A549 treated with dexamethasone at 1 μM for 4 hours (cell line): ENCODE measurements around the gene MRPL18. TPM values are rescaled to one million over a fixed set of nuclear protein-coding genes. Genes with fewer than 3 reads are reported as not detected.

Experiments
- total RNA-seq: library from RNA; stranded (reverse); fragments of 200-300 nt; extraction: Qiagen RNA extraction; gene quantifications from 5 replicates; pipeline ENCODE4 v1.2.3, GENCODE V29; 2022

The MRPL18 gene
- total RNA-seq, result 74.6 to 102 TPM (median 93.0 TPM) in 5 replicates

GRCh38 chr6:159790149-159790955 is at the start of gene MRPL18:
Gene MRPL18, plus strand, starts transcription at chr6:159790467. Its CDS starts 121 bp downstream, at chr6:159790588.

GRCh38 chr6:159761873-159762680 is 28.2 kb upstream of the MRPL18 start, which contains the start of gene ACAT2:
Gene ACAT2, plus strand, starts transcription at chr6:159762045. Its CDS starts 43 bp downstream, at chr6:159762088.

GRCh38 chr6:159789377-159790148 is 704 bp upstream of the MRPL18 start, which contains the start of gene TCP1:
Gene TCP1, minus strand, starts transcription at chr6:159789602. Its CDS starts 134 bp downstream, at chr6:159789468.

GRCh38 chr6:159800141-159800865 is 10.0 kb downstream of the MRPL18 start, which contains the start of gene PNLDC1:
Gene PNLDC1, plus strand, starts transcription at chr6:159800276. Its CDS starts 32 bp downstream, at chr6:159800308.

Other genes with a start within 250 kb of the MRPL18 start
- 179 to 209 TPM (median 184 TPM) in 5 replicates for gene SOD2, start 97.2 kb upstream of the MRPL18 start, total RNA-seq
- 70.0 to 76.1 TPM (median 73.9 TPM) in 5 replicates for gene WTAP, start 63.0 kb upstream of the MRPL18 start, total RNA-seq
- 24.5 to 29.5 TPM (median 27.7 TPM) in 5 replicates for gene ACAT2, start 28.4 kb upstream of the MRPL18 start, total RNA-seq
- gene TCP1, start 865 bp upstream of the MRPL18 start, total RNA-seq, result 217 to 258 TPM (median 239 TPM) in 5 replicates
- 0.04 to 0.06 TPM (median 0.05 TPM) in 3 of 5 replicates, not detected in the others for gene PNLDC1, start 9.8 kb downstream of the MRPL18 start, total RNA-seq
- not detected in 5 replicates for gene MAS1, start 100.5 kb downstream of the MRPL18 start, total RNA-seq
- gene IGF2R, start 178.6 kb downstream of the MRPL18 start, total RNA-seq, result 29.0 to 37.7 TPM (median 33.6 TPM) in 5 replicates